ENCODE measurements around the gene SLC6A11.
A peak's percentile ranks its signal among the peaks of the same experiment; 100 is the strongest.

Gene SLC6A11

DNA sequence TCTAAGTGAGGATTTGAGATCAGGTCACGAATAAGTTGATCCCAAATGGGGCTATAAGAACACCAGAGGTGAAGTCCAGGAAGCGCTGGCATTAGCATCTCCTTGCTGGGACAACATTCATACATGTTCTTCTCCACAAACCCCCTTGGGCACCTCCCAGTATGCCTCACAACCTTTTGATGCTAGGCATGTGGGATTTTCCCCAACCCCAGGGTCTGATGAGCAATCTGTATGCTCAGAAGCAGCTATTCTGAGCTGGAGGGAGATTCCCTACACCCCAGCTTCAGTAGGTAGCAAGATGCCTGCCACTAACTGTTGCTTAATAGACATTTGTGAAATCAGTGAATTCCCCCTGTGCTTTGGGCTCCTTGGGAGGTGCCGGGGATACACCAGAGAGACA is 32.2 kb downstream of the SLC6A11 start:
- no peak for DNase-seq (ENCODE audit: low read depth)
- TF ChIP-seq, protein P1, sequence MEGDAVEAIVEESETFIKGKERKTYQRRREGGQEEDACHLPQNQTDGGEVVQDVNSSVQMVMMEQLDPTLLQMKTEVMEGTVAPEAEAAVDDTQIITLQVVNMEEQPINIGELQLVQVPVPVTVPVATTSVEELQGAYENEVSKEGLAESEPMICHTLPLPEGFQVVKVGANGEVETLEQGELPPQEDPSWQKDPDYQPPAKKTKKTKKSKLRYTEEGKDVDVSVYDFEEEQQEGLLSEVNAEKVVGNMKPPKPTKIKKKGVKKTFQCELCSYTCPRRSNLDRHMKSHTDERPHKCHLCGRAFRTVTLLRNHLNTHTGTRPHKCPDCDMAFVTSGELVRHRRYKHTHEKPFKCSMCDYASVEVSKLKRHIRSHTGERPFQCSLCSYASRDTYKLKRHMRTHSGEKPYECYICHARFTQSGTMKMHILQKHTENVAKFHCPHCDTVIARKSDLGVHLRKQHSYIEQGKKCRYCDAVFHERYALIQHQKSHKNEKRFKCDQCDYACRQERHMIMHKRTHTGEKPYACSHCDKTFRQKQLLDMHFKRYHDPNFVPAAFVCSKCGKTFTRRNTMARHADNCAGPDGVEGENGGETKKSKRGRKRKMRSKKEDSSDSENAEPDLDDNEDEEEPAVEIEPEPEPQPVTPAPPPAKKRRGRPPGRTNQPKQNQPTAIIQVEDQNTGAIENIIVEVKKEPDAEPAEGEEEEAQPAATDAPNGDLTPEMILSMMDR (conservative IDR thresholded peaks at IDR 0.05; ENCODE audit: low read depth, low read length): no peak
- no peak overlapping the region for H3K4me3 ChIP-seq (ENCODE audit: low read length)

DNA sequence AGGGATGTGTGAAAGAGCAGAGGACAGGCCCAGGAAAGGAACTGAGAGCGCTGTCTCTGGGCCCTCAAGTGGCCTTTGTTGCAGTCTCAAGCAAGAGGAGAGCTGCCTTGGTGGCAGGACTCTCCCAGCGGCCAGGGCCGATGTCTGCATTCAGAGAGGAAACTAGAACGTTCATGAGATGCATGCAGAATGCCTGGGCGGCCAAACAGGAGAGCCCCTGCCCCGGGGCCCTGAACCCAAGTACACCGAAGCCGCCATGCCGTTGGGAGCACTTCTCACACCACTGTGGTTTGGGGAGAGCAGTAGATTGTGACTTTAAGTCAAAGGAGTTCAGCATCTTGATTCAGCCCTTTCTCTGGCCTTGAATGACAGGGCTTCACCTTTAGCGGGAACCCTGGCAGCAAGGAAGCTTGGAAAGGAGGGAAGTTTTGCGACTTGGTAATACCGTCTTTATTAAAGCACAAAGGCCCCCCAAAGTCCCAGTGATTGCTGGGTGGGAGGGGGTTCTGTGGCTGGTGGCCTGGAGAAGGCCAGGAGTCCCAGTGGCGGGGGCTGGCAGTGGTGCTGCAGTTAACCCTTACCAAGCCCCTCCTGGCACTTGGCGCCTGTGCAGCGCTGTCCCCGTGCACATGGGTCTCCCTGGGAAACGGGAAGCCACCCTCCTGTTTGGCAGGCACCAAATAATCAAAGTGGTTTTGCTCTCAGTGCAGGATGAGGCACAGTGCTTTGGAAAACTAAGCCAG is 36.2 kb downstream of the SLC6A11 start:
- DNase-seq (ENCODE audit: low read depth): no peak
- H3K4me3 ChIP-seq (ENCODE audit: low read length): no peak overlapping the region
- TF ChIP-seq, protein P1 (conservative IDR thresholded peaks at IDR 0.05; ENCODE audit: low read depth, low read length): no peak

DNA sequence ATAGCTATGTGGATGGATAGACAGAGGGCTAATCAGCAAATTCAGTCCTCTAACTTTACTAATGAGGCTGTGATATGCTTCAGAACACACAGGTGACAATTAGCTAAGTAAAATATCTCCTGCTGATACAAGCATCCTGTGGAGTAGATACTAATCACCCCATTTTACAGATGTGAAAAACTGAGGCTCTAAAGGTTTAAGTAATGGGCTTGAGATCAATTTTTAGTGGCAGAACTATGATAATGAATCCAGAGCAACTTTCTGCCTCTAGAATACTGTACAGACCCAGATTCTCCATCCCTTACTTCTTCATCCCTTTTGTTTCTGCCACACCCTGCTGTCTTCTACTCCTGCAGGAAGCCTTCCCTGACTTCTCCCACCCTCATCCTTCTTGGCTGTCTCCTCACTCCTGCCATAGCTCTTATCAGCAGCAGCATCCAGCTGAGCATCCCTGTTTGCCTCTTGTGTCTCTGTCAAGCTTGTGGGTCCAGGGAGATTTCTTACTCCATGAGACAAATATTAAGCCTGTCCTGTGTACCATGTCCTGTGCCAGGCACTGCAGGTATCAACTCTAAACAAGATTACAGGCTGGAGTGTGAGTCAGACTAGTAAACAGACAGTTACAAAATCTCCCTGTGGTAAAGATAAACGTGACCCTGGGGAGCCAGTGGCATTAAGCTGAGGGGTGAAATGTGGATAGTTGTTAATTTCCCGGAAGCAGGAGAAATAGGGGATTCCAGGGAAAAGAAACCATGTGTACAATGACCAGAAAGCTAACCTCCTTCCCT is 39.2 kb downstream of the SLC6A11 start:
- no peak for DNase-seq (ENCODE audit: low read depth)
- H3K4me3 ChIP-seq (ENCODE audit: low read length): no peak overlapping the region
- TF ChIP-seq, protein P1 (conservative IDR thresholded peaks at IDR 0.05; ENCODE audit: low read depth, low read length): no peak

DNA sequence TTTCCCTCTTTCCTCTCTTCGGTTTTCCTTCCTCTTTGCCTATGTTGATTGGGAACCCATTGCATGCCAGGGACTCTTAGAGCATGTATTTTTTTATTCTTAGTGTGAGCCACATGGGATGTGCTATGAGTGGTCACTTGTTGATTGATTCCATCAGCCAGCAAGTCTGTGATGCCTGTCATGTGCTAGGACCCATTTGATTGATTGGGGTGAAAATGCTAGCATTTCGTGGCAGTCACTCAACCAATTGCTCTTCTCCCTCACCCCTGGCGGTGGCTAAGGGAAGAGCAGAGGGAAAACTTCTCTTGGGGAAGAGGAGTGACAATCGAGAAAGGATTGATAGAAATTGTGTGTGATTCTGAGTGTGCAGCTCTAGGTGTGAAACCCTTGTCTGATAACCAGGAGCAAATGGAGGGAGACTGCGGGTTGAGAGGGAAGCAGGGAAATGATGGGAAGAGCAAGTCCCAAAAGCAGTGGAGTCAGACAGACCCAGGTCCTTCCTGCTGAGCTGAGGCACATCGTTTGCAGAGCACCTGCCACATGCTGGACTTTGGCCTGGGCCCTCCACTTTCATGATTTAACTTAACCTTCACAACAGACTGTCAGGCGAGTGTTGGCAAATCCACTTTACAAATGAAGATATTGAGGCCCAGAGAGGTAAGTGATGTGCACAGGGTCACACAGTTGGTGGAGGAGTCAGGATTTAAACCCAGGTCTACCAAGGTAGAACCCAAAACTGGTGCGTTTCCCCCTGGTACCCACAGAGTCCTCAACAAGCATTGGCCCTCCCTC is 40.0 kb downstream of the SLC6A11 start:
- DNase-seq (ENCODE audit: low read depth): no peak

DNA sequence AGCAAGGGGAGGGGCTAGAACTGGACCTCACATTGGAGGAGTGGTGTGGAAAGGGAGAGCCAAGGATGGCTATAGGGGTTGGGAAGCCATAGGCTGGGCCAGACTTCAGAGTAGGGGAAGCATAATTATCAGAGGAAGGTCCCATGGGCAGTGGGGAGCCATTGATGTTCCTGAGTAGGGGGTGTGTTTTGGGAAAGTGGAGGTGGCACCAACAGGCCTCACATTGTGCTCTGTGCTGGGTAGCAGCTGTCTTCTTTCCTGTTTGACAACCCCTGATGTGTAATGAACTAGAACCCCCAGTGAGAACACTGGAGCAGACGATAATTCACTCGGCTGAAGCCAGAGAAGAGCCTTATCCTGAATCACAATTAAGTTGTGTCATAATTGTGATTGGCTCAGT is 41.2 kb downstream of the SLC6A11 start:
- TF ChIP-seq, protein P1 (conservative IDR thresholded peaks at IDR 0.05; ENCODE audit: low read depth, low read length): no peak
- no peak for DNase-seq (ENCODE audit: low read depth)
- no peak overlapping the region for H3K4me3 ChIP-seq (ENCODE audit: low read length)

More for the DNA sequence above, 40.0 kb downstream of the SLC6A11 start:
- TF ChIP-seq, protein P1 (conservative IDR thresholded peaks at IDR 0.05; ENCODE audit: low read depth, low read length): peak; percentile 59
- no peak overlapping the region for H3K4me3 ChIP-seq (ENCODE audit: low read length)

DNA sequence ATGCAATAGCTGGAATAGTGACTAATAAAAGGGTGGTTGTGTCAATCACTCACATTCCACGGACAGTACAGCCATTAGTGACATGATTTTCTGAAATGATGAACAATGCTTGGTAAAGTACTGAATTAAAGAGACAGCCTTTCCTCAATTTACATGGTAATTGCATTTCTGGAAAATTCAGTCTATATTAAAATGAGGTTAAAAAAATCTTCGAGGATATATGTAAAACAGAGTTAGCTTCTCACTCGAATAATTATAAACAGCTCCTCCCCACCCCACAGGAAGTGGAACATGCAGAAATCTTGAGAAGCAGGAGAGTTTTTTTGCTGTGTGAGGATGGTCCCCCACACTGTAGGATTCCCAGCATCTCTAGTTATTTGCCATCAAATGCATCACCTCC is 42.1 kb downstream of the SLC6A11 start:
- DNase-seq (ENCODE audit: low read depth): no peak
- TF ChIP-seq, protein P1 (conservative IDR thresholded peaks at IDR 0.05; ENCODE audit: low read depth, low read length): no peak

More for the DNA sequence above, 42.1 kb downstream of the SLC6A11 start:
- no peak overlapping the region for H3K4me3 ChIP-seq (ENCODE audit: low read length)

All from retinal pigment epithelial cell (primary cell).